ENCODE data around the gene CLCNKA.
A peak's percentile ranks its signal among the peaks of the same experiment; 100 is the strongest.
"Not testable (repeated sequence)": the region's sequence is repeated elsewhere in the genome, so short reads cannot be mapped to it uniquely, and the experiment has no call there.

Gene CLCNKA

GRCh38 chr1:15992187-15992553 lies 29.7 kb upstream of the CLCNKA start:
- Mint-ChIP-seq H3K4me1 (no peaks in the 10 kb centered on the region), H3K4me3 (no peak overlapping the region), H3K27ac (no peak overlapping the region), H3K9me3 (no peaks in the 10 kb centered on the region), H3K27me3 (peaks cover 4% of the 10 kb centered on the region), H3K36me3 (no peaks in the 10 kb centered on the region)
- no peak for ATAC-seq (ENCODE audit: low read depth)
- DNase-seq (ENCODE audit: low spot score in 2 of 2): no peak

- H3K4me1 Mint-ChIP-seq: no peaks in the 10 kb centered on the region
- no peak for DNase-seq (ENCODE audit: low spot score in 2 of 2)
- H3K9me3 Mint-ChIP-seq: no peaks in the 10 kb centered on the region
- peaks cover 6% of the 10 kb centered on the region for H3K27me3 Mint-ChIP-seq
- no peak for ATAC-seq (ENCODE audit: low read depth)
- no peak overlapping the region for H3K27ac Mint-ChIP-seq
- no peak overlapping the region for H3K4me3 Mint-ChIP-seq
- H3K36me3 Mint-ChIP-seq: no peaks in the 10 kb centered on the region
These were observed 29.0 kb upstream of the CLCNKA start for GRCh38 chr1:15992582-15993500.

GRCh38 chr1:15993666-15994065 lies 28.2 kb upstream of the CLCNKA start:
- H3K27ac Mint-ChIP-seq: no peak overlapping the region
- no peak for DNase-seq (ENCODE audit: low spot score in 2 of 2)
- no peaks in the 10 kb centered on the region for H3K36me3 Mint-ChIP-seq
- H3K4me1 Mint-ChIP-seq: no peaks in the 10 kb centered on the region
- no peak for ATAC-seq (ENCODE audit: low read depth)
- peaks cover 6% of the 10 kb centered on the region for H3K27me3 Mint-ChIP-seq
- H3K9me3 Mint-ChIP-seq: no peaks in the 10 kb centered on the region
- no peak overlapping the region for H3K4me3 Mint-ChIP-seq

DNA sequence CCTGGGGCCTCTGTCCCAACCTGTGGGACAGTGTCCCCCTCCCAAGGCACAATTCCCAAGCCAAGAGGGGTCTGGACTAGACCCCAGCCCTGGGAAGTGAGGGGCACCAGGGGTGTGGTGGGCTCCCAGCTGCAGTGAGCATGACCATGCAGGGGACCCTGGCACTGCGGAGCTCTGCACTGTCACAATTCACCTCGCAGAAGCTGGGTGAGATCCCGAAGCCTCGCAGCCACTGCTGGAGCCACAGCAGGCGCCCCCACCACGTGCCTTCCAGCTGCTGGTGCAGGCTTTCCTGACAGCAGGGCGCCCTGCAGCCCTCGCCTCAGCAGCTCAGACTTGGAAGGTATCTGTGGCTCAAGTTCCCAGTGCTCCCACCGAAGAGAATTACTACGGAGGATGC lies 27.8 kb upstream of the CLCNKA start:
- DNase-seq (ENCODE audit: low spot score in 2 of 2) (no peak), ATAC-seq (ENCODE audit: low read depth) (no peak)
- H3K4me3 Mint-ChIP-seq: no peak overlapping the region
- no peaks in the 10 kb centered on the region for H3K4me1 Mint-ChIP-seq
- H3K9me3 Mint-ChIP-seq: no peaks in the 10 kb centered on the region
- H3K27ac Mint-ChIP-seq: no peak overlapping the region
- H3K27me3 Mint-ChIP-seq: peaks cover 3% of the 10 kb centered on the region
- no peaks in the 10 kb centered on the region for H3K36me3 Mint-ChIP-seq

GRCh38 chr1:15994590-15995351 lies 27.1 kb upstream of the CLCNKA start:
- Mint-ChIP-seq H3K27me3 (peaks cover 3% of the 10 kb centered on the region), H3K4me3 (no peak overlapping the region), H3K27ac (no peak overlapping the region), H3K4me1 (no peaks in the 10 kb centered on the region), H3K36me3 (no peaks in the 10 kb centered on the region), H3K9me3 (no peaks in the 10 kb centered on the region)
- ATAC-seq (ENCODE audit: low read depth): peak; percentile 73
- DNase-seq (ENCODE audit: low spot score in 2 of 2): peak in 1 of 2 donors; percentile 23

DNA sequence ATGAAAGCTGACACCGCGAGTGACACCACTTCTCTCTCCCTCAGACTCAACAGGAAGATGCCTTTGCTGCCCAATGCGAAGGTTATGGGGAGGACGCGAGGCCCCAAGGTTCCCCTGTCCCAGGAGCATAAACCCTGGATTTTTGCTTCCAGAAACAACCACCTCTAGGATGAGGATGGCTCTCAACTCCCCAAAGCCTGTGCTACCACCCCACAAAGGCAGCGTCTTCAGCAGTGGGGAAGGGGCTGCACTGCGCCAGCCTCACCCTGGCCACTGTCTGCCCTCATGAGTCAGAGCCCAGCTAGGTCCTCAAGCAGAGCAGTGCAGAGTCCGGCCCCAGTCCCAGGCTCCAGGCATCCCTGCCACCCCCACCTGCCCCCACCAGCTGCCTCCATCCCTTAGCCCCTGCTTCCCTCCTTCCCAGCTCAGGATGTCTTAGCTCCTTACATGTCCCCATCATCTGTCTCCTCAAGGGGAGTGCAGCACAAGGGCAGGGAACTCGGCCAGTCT lies 24.7 kb upstream of the CLCNKA start:
- no peaks in the 10 kb centered on the region for H3K9me3 Mint-ChIP-seq
- H3K4me3 Mint-ChIP-seq: no peak overlapping the region
- no peak overlapping the region for H3K27ac Mint-ChIP-seq
- H3K4me1 Mint-ChIP-seq: no peaks in the 10 kb centered on the region
- peaks cover 3% of the 10 kb centered on the region for H3K27me3 Mint-ChIP-seq
- DNase-seq (ENCODE audit: low spot score in 2 of 2) (no peak), ATAC-seq (ENCODE audit: low read depth) (no peak)
- H3K36me3 Mint-ChIP-seq: no peaks in the 10 kb centered on the region

DNA sequence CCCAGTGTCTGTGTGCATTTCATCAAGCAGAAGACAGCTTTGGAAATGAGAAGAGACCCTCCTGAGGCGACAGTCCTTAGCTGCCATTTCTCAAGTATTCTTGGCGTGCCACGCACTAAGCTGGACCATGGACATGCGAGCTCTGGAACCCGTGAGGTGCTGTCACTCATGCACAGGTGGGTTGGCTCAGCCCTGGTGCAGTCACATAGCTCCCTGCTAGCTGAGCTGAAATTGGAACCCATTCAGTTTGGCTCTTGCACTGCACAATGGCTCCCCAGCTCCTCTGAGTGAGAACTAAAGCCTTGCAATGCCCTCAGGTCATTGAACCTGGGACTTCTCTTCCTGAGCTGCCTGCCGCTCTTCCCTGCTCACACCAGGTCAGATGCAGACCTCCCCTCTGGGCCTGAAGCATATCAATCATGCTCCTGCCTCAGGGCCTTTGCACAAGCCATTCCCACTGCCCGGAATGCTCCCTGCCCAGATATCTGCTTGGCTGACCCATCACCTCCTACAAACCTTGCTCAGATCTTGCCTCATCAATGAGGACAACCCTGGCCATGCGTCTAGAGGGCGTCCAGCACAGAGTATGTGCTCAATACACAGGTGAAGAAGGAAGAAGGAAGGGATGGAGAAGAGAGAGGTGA lies 24.1 kb upstream of the CLCNKA start:
- no peaks in the 10 kb centered on the region for H3K36me3 Mint-ChIP-seq
- H3K4me1 Mint-ChIP-seq: no peaks in the 10 kb centered on the region
- no peak for ATAC-seq (ENCODE audit: low read depth)
- no peak overlapping the region for H3K27ac Mint-ChIP-seq
- H3K4me3 Mint-ChIP-seq: no peak overlapping the region
- H3K9me3 Mint-ChIP-seq: no peaks in the 10 kb centered on the region
- peaks cover 3% of the 10 kb centered on the region for H3K27me3 Mint-ChIP-seq
- DNase-seq (ENCODE audit: low spot score in 2 of 2): no peak

DNA sequence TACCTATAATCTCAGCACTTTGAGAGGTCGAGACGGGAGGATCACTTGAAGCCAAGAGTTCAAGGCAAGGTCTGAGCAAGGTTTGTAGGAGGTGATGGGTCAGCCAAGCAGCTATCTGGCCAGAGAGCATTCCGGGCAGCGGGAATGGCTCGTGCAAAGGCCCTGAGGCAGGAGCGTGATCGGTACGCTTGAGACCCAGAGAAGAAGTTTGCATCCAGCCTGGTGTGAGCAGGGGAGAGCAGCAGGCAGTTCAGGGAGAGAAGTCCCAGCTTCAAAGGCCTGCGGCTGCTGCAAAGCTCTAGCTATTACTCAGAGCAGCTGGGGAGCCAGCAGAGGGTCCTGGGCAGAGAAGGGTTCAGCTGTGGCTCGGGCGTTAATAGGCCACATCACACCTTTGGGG lies 22.9 kb upstream of the CLCNKA start:
- Mint-ChIP-seq H3K4me1 (no peaks in the 10 kb centered on the region), H3K36me3 (no peaks in the 10 kb centered on the region), H3K4me3 (no peak overlapping the region), H3K27me3 (peaks cover 3% of the 10 kb centered on the region), H3K9me3 (no peaks in the 10 kb centered on the region), H3K27ac (no peak overlapping the region)
- ATAC-seq (ENCODE audit: low read depth) (no peak), DNase-seq (ENCODE audit: low spot score in 2 of 2) (no peak)

DNA sequence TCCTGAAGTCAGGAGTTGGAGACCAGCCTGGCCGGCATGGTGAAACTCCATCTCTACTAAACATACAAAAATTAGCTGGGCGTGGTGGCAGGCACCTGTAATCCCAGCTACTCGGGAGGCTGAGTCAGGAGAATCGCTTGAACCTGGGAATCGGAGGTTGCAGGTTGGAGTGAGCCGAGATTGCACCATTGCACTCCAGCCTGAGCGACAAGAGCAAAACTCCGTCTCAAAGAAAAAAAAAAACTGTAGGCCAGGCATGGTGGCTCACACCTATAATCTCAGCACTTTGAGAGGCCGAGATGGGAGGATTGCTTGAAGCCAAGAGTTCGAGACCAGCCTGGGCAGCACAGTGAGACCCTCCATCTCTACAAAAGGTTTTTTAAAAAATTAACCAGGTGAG lies 20.6 kb upstream of the CLCNKA start:
- H3K4me3 Mint-ChIP-seq; DNase-seq (ENCODE audit: low spot score in 2 of 2); H3K4me1 Mint-ChIP-seq; H3K9me3 Mint-ChIP-seq; ATAC-seq (ENCODE audit: low read depth); H3K36me3 Mint-ChIP-seq; H3K27ac Mint-ChIP-seq; H3K27me3 Mint-ChIP-seq: not testable (repeated sequence)

DNA sequence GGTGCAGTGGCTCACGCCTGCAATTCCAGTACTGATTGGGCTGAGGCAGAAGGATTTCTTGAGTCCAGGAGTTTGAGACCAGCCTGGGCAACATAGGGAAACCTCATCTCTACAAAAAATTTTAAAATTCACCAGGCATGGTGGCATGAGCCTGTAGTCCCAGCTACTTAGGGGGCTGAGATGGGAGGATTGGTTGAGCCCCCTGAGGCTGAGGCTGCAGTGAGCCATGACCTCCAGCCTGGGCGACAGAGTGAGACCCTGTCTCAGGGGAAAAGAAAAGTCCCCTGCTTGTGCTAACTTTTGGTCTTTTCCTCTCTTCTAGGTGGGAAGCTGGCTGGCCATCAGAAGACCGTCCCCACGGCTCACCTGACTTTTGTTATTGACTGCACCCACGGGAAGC lies 16.2 kb upstream of the CLCNKA start:
- H3K36me3 Mint-ChIP-seq: no peaks in the 10 kb centered on the region
- no peak overlapping the region for H3K27ac Mint-ChIP-seq
- ATAC-seq (ENCODE audit: low read depth) (no peak), DNase-seq (ENCODE audit: low spot score in 2 of 2) (no peak)
- H3K9me3 Mint-ChIP-seq: no peaks in the 10 kb centered on the region
- H3K4me1 Mint-ChIP-seq: peaks cover 16% of the 10 kb centered on the region
- H3K27me3 Mint-ChIP-seq: peaks cover 1% of the 10 kb centered on the region
- no peak overlapping the region for H3K4me3 Mint-ChIP-seq

DNA sequence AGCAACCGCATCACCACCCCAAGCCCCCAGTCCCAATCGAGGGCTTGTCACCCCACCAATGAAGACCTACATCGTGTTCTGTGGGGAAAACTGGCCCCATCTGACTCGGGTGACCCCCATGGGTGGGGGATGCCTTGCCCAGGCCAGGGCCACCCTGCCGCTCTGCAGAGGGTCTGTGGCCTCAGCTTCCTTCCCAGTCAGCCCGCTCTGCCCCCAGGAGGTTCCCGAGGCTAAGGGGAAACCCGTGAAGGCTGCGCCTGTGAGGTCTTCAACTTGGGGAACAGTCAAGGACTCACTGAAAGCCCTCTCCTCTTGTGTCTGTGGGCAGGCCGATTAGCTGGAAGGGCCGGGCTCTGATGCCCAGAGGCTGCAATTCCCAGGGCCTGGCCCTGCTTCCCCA lies 15.8 kb upstream of the CLCNKA start:
- H3K4me3 Mint-ChIP-seq: no peak overlapping the region
- ATAC-seq (ENCODE audit: low read depth): no peak
- H3K9me3 Mint-ChIP-seq: no peaks in the 10 kb centered on the region
- no peak overlapping the region for H3K27ac Mint-ChIP-seq
- DNase-seq (ENCODE audit: low spot score in 2 of 2): no peak
- H3K4me1 Mint-ChIP-seq: peaks cover 16% of the 10 kb centered on the region
- H3K36me3 Mint-ChIP-seq: no peaks in the 10 kb centered on the region
- no peaks in the 10 kb centered on the region for H3K27me3 Mint-ChIP-seq

DNA sequence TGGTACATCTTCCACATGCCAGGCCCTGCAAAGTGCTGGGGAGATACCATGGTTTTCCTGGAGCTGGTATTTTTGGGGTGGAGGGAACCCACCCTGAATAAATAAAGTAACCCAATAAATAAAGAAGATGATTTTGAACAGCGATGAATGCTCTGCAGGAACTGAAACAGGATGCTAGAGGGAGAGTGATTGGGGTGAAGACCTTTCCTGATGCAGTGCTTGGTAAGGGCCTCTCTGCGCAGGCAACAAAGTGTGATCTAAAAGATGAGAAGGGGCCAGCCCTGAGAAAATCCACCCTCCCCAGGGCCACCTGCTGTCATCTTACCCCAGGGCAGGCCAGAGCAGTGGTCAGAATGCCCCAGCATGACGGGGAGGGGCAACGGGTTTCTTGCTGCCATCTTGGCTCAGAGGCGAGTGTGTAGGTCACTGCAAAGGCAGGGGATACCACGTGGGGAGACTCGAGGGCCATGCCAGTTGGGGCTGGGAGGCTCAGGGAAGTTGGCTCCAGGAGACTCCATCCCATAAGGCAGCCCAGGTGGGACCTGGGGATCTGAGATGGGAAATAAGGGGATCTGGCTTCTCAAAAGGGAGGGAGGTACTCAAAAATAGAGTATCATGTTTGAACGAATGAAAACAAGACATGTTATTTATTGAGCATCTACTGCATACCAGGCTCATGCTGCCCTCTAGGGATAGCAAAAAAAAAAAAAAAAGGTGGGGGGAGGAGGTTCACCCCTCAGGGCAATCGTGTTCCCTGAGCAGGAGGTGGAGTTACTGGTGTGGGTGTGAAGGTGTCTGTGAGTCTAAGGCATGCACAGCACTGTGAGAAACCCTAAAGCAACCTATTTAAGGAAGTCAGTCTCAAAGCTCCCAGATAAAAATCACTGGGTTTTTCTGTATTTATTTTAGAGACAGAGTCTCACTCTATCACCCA lies 15.0 kb upstream of the CLCNKA start:
- peaks cover 16% of the 10 kb centered on the region for H3K4me1 Mint-ChIP-seq
- H3K27me3 Mint-ChIP-seq: no peaks in the 10 kb centered on the region
- no peaks in the 10 kb centered on the region for H3K9me3 Mint-ChIP-seq
- ATAC-seq (ENCODE audit: low read depth): peak; percentile 66
- H3K4me3 Mint-ChIP-seq: peak overlapping the region; percentile 2
- H3K36me3 Mint-ChIP-seq: no peaks in the 10 kb centered on the region
- no peak for DNase-seq (ENCODE audit: low spot score in 2 of 2)
- H3K27ac Mint-ChIP-seq: no peak overlapping the region

DNA sequence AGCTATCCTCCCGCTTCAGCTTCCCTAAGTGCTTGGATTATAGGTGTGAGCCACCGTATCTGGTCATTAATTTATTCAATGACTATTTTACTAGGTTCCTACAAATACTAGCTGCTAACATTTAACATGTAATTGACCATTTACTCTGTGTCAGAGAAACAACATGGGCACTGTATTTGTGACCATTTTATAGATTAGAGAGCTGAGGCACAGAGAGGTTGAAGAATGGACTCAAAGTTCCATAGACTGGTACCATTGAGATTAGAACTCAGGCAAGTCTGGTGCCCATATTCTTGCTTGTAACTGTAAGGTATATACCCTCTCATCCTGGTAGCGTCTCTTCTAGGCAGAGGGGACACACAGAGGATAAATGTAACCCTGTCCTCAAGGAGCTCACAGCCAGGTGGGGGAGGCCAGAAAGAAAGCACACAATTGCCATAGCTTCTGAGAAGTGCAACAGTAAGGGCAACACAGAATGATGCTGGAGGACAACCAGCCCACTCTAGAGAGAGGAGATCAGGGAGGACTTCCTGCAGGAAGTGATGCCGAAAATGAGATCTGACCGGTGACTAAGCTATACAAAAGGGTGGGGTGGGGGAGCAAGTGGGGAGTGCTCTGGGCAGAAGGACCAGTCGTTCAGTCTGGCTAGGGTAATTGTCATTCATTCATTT lies 14.0 kb upstream of the CLCNKA start:
- H3K36me3 Mint-ChIP-seq: no peaks in the 10 kb centered on the region
- no peak overlapping the region for H3K4me3 Mint-ChIP-seq
- H3K9me3 Mint-ChIP-seq: no peaks in the 10 kb centered on the region
- DNase-seq (ENCODE audit: low spot score in 2 of 2): no peak
- H3K4me1 Mint-ChIP-seq: peaks cover 16% of the 10 kb centered on the region
- no peak for ATAC-seq (ENCODE audit: low read depth)
- H3K27ac Mint-ChIP-seq: no peak overlapping the region
- H3K27me3 Mint-ChIP-seq: no peaks in the 10 kb centered on the region

All from memory B cell (primary cell).